Measurements from ENCODE around the gene PRKAG2. TPM values are rescaled to one million over a fixed set of nuclear protein-coding genes. Genes with fewer than 3 reads are reported as not detected.

The PRKAG2 gene
- total and polyA plus RNA-seq, 2 of the 13 experiments (the other 11 are each of a cell fraction or from before 2014, with no cell fraction given), result 0.90 to 1.3 TPM

DNA sequence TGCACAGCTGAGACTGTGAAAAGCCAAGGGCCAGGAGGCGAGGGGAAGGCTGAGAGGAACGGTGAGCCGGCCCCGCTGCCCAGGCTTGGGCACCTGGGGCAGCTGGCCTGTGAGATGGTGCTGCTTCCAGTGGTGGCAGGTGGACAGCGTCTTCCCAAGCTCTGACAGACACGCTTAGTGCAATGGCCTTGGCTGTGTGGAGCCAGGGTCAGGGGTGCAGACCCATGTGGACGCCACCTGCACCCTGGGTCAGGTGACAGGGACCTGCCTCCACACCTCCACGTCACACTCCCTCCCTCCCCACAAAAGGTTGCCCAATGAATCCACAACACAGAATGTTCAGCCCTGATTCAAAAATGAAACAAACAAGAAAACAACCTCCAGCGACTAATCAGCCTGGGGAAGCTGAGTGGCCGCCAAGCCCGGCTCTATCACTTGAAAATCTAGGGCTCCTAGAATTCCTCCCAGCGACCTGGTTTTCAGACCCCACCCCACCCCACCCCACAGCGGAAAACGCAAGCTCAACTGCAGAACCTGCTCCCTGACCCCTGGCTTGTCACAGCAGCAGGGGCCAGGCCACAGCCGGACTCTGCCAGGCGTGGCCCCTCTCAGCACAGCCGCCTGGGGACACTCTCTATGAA lies 54.3 kb downstream of the PRKAG2 start (continued):
- TF ChIP-seq SALL1 (CRISPR knock-in tag; IDR thresholded peaks at IDR 0.05), result peak; percentile 30; the same call in 1 of the 2 replicates
- TF ChIP-seq, protein P1, sequence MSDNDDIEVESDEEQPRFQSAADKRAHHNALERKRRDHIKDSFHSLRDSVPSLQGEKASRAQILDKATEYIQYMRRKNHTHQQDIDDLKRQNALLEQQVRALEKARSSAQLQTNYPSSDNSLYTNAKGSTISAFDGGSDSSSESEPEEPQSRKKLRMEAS (IDR thresholded peaks at IDR 0.05), result peak; percentile 34; the same call in 1 of the 2 replicates
- TF ChIP-seq HDAC1 (CRISPR knock-in tag; IDR thresholded peaks at IDR 0.05), result no peak
- no peak for TF ChIP-seq TP53 (CRISPR knock-in tag; conservative IDR thresholded peaks at IDR 0.05)
- TF ChIP-seq CREB1 (IDR thresholded peaks at IDR 0.05), result no peak
- no peak for TF ChIP-seq CREB1 (CRISPR knock-in tag; IDR thresholded peaks at IDR 0.05)
- TF ChIP-seq HCFC1 (IDR thresholded peaks at IDR 0.05; ENCODE audit: low read depth, low read length), result no peak
- peak; percentile 20; the same call in 1 of the 2 replicates for TF ChIP-seq HNF4A (CRISPR knock-in tag; IDR thresholded peaks at IDR 0.05)
- TF ChIP-seq, protein P2, sequence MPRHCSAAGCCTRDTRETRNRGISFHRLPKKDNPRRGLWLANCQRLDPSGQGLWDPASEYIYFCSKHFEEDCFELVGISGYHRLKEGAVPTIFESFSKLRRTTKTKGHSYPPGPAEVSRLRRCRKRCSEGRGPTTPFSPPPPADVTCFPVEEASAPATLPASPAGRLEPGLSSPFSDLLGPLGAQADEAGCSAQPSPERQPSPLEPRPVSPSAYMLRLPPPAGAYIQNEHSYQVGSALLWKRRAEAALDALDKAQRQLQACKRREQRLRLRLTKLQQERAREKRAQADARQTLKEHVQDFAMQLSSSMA (CRISPR knock-in tag; IDR thresholded peaks at IDR 0.05), result no peak
- no peak for TF ChIP-seq SRSF9 (IDR thresholded peaks at IDR 0.05; ENCODE audit: borderline replicate concordance, insufficient read depth, low read depth, low read length, poor library complexity, severe bottlenecking)
- TF ChIP-seq, protein P3, sequence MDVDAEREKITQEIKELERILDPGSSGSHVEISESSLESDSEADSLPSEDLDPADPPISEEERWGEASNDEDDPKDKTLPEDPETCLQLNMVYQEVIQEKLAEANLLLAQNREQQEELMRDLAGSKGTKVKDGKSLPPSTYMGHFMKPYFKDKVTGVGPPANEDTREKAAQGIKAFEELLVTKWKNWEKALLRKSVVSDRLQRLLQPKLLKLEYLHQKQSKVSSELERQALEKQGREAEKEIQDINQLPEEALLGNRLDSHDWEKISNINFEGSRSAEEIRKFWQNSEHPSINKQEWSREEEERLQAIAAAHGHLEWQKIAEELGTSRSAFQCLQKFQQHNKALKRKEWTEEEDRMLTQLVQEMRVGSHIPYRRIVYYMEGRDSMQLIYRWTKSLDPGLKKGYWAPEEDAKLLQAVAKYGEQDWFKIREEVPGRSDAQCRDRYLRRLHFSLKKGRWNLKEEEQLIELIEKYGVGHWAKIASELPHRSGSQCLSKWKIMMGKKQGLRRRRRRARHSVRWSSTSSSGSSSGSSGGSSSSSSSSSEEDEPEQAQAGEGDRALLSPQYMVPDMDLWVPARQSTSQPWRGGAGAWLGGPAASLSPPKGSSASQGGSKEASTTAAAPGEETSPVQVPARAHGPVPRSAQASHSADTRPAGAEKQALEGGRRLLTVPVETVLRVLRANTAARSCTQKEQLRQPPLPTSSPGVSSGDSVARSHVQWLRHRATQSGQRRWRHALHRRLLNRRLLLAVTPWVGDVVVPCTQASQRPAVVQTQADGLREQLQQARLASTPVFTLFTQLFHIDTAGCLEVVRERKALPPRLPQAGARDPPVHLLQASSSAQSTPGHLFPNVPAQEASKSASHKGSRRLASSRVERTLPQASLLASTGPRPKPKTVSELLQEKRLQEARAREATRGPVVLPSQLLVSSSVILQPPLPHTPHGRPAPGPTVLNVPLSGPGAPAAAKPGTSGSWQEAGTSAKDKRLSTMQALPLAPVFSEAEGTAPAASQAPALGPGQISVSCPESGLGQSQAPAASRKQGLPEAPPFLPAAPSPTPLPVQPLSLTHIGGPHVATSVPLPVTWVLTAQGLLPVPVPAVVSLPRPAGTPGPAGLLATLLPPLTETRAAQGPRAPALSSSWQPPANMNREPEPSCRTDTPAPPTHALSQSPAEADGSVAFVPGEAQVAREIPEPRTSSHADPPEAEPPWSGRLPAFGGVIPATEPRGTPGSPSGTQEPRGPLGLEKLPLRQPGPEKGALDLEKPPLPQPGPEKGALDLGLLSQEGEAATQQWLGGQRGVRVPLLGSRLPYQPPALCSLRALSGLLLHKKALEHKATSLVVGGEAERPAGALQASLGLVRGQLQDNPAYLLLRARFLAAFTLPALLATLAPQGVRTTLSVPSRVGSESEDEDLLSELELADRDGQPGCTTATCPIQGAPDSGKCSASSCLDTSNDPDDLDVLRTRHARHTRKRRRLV (CRISPR knock-in tag; IDR thresholded peaks at IDR 0.05), result no peak
- TF ChIP-seq CEBPB (IDR thresholded peaks at IDR 0.05; ENCODE audit: borderline replicate concordance, low read depth, low read length), result peak; percentile 38; the same call in 1 of the 2 replicates
- no peak for TF ChIP-seq ZBTB3 (CRISPR knock-in tag; IDR thresholded peaks at IDR 0.05; ENCODE audit: borderline replicate concordance, low read depth)
- TF ChIP-seq SATB2 (CRISPR knock-in tag; IDR thresholded peaks at IDR 0.05), result no peak
- no peak for TF ChIP-seq SSRP1 (CRISPR knock-in tag; IDR thresholded peaks at IDR 0.05)
- TF ChIP-seq SPEN (CRISPR knock-in tag; IDR thresholded peaks at IDR 0.05; ENCODE audit: low read depth), result peak; percentile 28; the same call in 1 of the 2 replicates
- TF ChIP-seq, protein P4, sequence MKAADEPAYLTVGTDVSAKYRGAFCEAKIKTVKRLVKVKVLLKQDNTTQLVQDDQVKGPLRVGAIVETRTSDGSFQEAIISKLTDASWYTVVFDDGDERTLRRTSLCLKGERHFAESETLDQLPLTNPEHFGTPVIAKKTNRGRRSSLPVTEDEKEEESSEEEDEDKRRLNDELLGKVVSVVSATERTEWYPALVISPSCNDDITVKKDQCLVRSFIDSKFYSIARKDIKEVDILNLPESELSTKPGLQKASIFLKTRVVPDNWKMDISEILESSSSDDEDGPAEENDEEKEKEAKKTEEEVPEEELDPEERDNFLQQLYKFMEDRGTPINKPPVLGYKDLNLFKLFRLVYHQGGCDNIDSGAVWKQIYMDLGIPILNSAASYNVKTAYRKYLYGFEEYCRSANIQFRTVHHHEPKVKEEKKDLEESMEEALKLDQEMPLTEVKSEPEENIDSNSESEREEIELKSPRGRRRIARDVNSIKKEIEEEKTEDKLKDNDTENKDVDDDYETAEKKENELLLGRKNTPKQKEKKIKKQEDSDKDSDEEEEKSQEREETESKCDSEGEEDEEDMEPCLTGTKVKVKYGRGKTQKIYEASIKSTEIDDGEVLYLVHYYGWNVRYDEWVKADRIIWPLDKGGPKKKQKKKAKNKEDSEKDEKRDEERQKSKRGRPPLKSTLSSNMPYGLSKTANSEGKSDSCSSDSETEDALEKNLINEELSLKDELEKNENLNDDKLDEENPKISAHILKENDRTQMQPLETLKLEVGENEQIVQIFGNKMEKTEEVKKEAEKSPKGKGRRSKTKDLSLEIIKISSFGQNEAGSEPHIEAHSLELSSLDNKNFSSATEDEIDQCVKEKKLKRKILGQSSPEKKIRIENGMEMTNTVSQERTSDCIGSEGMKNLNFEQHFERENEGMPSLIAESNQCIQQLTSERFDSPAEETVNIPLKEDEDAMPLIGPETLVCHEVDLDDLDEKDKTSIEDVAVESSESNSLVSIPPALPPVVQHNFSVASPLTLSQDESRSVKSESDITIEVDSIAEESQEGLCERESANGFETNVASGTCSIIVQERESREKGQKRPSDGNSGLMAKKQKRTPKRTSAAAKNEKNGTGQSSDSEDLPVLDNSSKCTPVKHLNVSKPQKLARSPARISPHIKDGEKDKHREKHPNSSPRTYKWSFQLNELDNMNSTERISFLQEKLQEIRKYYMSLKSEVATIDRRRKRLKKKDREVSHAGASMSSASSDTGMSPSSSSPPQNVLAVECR (CRISPR knock-in tag; IDR thresholded peaks at IDR 0.05; ENCODE audit: borderline replicate concordance), result 0 out of 2 replicates have a peak, but pooled peaks have one; percentile 17
- no peak for TF ChIP-seq ZBTB7B (CRISPR knock-in tag; IDR thresholded peaks at IDR 0.05)
